Gastroesophageal sphincter (tissue), 4 donors: ENCODE results near the gene GRID2. TPM values are rescaled to one million over a fixed set of nuclear protein-coding genes. Genes with fewer than 3 reads are reported as not detected.

ENCODE experiments used
- ATAC-seq: fragments of 150-250 bp; one replicate; pipeline ENCODE4 v1.9.1; 2016; ENCODE audit warnings: mild to moderate bottlenecking, moderate library complexity
- H3K27ac ChIP-seq, 4 donors: fragments of 200-600 bp; sonication (generic) in 3 of 4; 1 replicate in 3 of 4; 2 replicates in 1 of 4; pipeline ENCODE4 v1.5.1; 2016 to 2019
- H3K27me3 ChIP-seq: fragments of 200-600 bp; sonication (generic); one replicate; pipeline ENCODE4 v1.5.1; 2019
- H3K36me3 ChIP-seq, 2 donors: fragments of 200-600 bp; sonication (generic); one replicate each; pipeline ENCODE4 v1.5.1; 2019; ENCODE audit warnings: control low read depth in 1 of 2
- H3K4me1 ChIP-seq, 3 donors: fragments of 200-600 bp; sonication (generic); 1 replicate in 2 of 3; 2 replicates in 1 of 3; pipeline ENCODE4 v1.5.1; 2016 to 2019; ENCODE audit warnings: control low read depth in 2 of 3
- H3K4me3 ChIP-seq, 2 donors: fragments of 200-600 bp; sonication (generic); one replicate each; pipeline ENCODE4 v1.5.1; 2019; ENCODE audit warnings: mild to moderate bottlenecking in 1 of 2, moderate library complexity in 1 of 2
- H3K9me3 ChIP-seq, 3 donors: fragments of 200-600 bp; sonication (generic); one replicate each; pipeline ENCODE4 v1.5.1; 2017 to 2019; ENCODE audit warnings: control low read depth in 2 of 3
- EP300 ChIP-seq: sonication (generic); formaldehyde crosslinking; IDR thresholded peaks from one replicate; pipeline ENCODE4 v1.6.1; 2017; ENCODE audit warnings: antibody characterized with exemption, mild to moderate bottlenecking
- POLR2A ChIP-seq, 2 donors: fragments of 450-650 bp; IDR thresholded peaks; one replicate each; pipeline ENCODE4 v1.6.1; 2017; ENCODE audit warnings: antibody characterized with exemption in 2 of 2, mild to moderate bottlenecking in 2 of 2, moderate library complexity in 1 of 2
- POLR2AphosphoS5 ChIP-seq: sonication (generic); formaldehyde crosslinking; IDR thresholded peaks from one replicate; pipeline ENCODE4 v1.6.1; 2017; ENCODE audit warnings: antibody characterized with exemption
- WGBS, 2 donors: methylation state at CpG; one replicate each; pipeline ENCODE4 v1.1.5; 2018; ENCODE audit warnings: low coverage in 1 of 2; 5-methylcytosine and 5-hydroxymethylcytosine counted together
- total RNA-seq, 4 donors: library from RNA; depleted of rRNA; stranded (reverse); fragments of >200 nt; gene quantifications; one replicate each; pipeline ENCODE4 v1.1.0, GENCODE V29; 2016
- TF ChIP-seq, protein P1 (sequence below), 4 experiments: fragments of 200-600 bp in 2 of 4; fragments of 450-650 bp in 2 of 4; sonication (generic) in 1 of 4; IDR thresholded peaks; one replicate each; pipeline ENCODE4 v1.5.1; 2017 to 2019; ENCODE audit warnings: antibody characterized with exemption in 4 of 4, mild to moderate bottlenecking in 2 of 4, moderate library complexity in 2 of 4

The GRID2 gene
- total RNA-seq, 4 donors from 2014 or later = 0.81 TPM; not detected in 3

DNA sequence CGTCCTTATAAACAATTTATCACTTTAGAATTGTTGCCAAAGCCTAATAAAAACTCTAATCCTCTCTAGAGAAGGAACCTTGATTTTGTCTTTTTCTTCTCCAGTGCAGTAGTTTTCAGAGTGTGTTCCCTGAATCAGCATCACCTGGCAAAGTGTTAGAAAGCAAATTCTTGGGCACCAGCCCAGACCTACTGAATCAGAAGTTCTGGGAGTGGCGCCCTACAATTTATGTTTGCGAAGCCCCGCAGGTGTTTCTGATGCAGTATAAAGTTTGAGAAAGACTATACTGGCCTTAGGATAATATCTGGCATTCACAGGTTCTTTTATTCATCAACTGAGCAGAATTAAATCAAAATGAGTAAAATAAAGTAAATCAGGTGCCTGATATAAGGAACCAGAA lies 879.0 kb downstream of the GRID2 start:
- TF ChIP-seq POLR2AphosphoS5 = no peak
- no peak for TF ChIP-seq EP300
- no peak for TF ChIP-seq POLR2A (IDR thresholded peaks at IDR 0.05)
- TF ChIP-seq, protein P1, sequence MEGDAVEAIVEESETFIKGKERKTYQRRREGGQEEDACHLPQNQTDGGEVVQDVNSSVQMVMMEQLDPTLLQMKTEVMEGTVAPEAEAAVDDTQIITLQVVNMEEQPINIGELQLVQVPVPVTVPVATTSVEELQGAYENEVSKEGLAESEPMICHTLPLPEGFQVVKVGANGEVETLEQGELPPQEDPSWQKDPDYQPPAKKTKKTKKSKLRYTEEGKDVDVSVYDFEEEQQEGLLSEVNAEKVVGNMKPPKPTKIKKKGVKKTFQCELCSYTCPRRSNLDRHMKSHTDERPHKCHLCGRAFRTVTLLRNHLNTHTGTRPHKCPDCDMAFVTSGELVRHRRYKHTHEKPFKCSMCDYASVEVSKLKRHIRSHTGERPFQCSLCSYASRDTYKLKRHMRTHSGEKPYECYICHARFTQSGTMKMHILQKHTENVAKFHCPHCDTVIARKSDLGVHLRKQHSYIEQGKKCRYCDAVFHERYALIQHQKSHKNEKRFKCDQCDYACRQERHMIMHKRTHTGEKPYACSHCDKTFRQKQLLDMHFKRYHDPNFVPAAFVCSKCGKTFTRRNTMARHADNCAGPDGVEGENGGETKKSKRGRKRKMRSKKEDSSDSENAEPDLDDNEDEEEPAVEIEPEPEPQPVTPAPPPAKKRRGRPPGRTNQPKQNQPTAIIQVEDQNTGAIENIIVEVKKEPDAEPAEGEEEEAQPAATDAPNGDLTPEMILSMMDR (IDR thresholded peaks at IDR 0.05) = no peak
- Histone ChIP-seq H3K4me3 (no peak overlapping the region), H3K36me3 (no peaks in the 10 kb centered on the region), H3K9me3 (no peaks in the 10 kb centered on the region), H3K4me1 (no peaks in the 10 kb centered on the region), H3K27ac (no peak overlapping the region), H3K27me3 (no peaks in the 10 kb centered on the region)
- WGBS, 2 donors = 74 to 84% methylated on average over 4 of the region's 4 CpGs
- no peak for ATAC-seq

DNA sequence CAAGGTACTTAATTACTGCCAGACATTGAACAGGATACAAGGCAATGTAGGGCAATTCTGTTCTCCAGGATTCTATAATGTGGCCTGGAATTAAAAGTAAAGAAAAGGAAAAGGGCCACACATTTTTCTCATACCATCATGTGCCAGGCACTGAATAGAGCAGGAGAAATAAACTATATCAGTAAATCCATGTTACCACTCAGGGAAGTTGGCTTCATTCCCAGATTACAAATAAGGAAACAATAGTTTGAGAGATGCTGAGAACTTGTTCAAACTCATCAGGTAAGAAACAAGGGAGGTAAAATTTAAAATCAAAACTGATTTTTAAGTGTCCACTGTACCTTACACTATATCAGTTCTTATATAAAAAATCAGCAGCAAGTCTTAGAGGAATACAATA lies 879.8 kb downstream of the GRID2 start:
- ATAC-seq = no peak
- Histone ChIP-seq H3K4me3 (no peak overlapping the region), H3K9me3 (no peaks in the 10 kb centered on the region), H3K27me3 (no peaks in the 10 kb centered on the region), H3K4me1 (no peaks in the 10 kb centered on the region), H3K27ac (no peak overlapping the region), H3K36me3 (no peaks in the 10 kb centered on the region)
- TF ChIP-seq, protein P1 (IDR thresholded peaks at IDR 0.05) = no peak
- TF ChIP-seq POLR2A (IDR thresholded peaks at IDR 0.05) = no peak
- no peak for TF ChIP-seq POLR2AphosphoS5
- no peak for TF ChIP-seq EP300

DNA sequence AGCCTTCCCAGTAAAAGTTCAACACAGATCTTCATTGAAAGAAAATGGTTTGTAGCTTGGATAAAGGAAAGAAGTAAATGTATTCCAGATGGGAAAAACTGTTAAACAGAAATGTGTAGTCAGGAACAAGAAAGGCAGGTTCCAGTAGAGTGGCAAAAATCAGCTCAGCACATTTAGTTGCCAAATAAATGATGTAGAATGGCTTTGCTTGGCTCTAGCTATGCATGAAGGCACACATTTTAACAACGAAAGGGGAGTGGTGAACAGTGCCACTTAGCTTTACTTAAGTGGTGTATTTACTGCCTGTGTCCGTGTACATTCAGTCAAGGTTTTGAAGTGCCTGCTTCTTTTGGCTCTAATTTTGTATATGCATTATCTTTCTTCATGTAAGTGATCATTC lies 880.3 kb downstream of the GRID2 start:
- Histone ChIP-seq H3K27me3 (no peaks in the 10 kb centered on the region), H3K4me3 (no peak overlapping the region), H3K9me3 (no peaks in the 10 kb centered on the region), H3K36me3 (no peaks in the 10 kb centered on the region), H3K27ac (no peak overlapping the region), H3K4me1 (no peaks in the 10 kb centered on the region)
- TF ChIP-seq POLR2AphosphoS5 (no peak), POLR2A (IDR thresholded peaks at IDR 0.05) (no peak), EP300 (no peak)
- TF ChIP-seq, protein P1 (IDR thresholded peaks at IDR 0.05) = no peak
- ATAC-seq = no peak
- 55 to 56% methylated on average over 2 of the region's 2 CpGs for WGBS, 2 donors

DNA sequence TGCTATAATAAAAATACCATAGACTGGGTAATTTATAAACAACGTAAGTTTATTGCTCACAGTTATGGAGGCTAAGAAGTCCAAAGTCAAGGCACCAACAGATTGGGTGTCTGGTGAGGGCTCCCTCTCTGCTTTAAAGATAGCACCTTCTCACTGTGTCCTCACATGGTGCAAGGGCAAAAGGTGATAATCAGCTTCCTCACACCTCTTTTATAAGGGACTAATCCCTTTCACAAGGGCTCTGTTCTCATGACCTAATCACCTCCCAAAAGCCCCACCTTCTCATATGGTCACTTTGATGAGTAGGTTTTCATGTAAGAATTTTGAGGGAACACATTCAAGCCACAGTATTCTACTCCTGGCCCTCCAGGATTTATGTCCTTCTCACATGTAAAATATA lies 883.1 kb downstream of the GRID2 start:
- H3K36me3 ChIP-seq = no peaks in the 10 kb centered on the region
- no peak for TF ChIP-seq POLR2A (IDR thresholded peaks at IDR 0.05)
- TF ChIP-seq POLR2AphosphoS5 = no peak
- no peak for TF ChIP-seq EP300
- TF ChIP-seq, protein P1 (IDR thresholded peaks at IDR 0.05) = no peak
- H3K27ac ChIP-seq = no peak overlapping the region
- no peak overlapping the region for H3K4me3 ChIP-seq
- 100% methylated on average over 1 of the region's 1 CpG for WGBS, 2 donors
- ATAC-seq = no peak
- H3K4me1 ChIP-seq = no peaks in the 10 kb centered on the region
- no peaks in the 10 kb centered on the region for H3K9me3 ChIP-seq
- no peaks in the 10 kb centered on the region for H3K27me3 ChIP-seq

DNA sequence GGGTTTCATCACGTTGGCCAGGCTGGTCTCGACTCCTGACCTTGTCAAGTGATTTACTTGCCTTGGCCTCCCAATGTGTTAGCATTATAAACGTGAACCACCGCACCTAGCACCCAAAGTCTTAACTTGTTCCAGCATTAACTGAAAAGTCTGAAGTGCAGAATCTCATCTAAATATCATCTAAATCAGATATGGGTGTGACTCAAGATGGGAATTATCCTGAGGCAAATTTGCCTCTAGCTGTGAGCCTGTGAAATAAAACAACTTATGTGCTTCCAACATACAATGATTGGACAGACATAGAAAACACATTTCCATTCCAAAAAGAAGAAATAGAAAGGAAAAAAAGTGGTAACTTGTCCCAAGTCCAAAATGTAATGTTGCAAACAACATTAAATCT lies 883.7 kb downstream of the GRID2 start:
- 94% methylated on average over 4 of the region's 4 CpGs; no CpG with 5 or more reads in 1 of the 2 donors for WGBS, 2 donors
- TF ChIP-seq EP300 (no peak), POLR2AphosphoS5 (no peak), POLR2A (IDR thresholded peaks at IDR 0.05) (no peak)
- TF ChIP-seq, protein P1 (IDR thresholded peaks at IDR 0.05) = no peak
- Histone ChIP-seq H3K27me3 (no peaks in the 10 kb centered on the region), H3K4me3 (no peak overlapping the region), H3K36me3 (no peaks in the 10 kb centered on the region), H3K27ac (no peak overlapping the region), H3K9me3 (no peaks in the 10 kb centered on the region), H3K4me1 (no peaks in the 10 kb centered on the region)
- ATAC-seq = no peak
